ENCODE measurements around the gene KHDC4. TPM values are rescaled to one million over a fixed set of nuclear protein-coding genes. Genes with fewer than 3 reads are reported as not detected.

Gene KHDC4
- total and polyA plus RNA-seq, 4 donors = 8.4 to 32.6 (median 14.8) TPM

DNA sequence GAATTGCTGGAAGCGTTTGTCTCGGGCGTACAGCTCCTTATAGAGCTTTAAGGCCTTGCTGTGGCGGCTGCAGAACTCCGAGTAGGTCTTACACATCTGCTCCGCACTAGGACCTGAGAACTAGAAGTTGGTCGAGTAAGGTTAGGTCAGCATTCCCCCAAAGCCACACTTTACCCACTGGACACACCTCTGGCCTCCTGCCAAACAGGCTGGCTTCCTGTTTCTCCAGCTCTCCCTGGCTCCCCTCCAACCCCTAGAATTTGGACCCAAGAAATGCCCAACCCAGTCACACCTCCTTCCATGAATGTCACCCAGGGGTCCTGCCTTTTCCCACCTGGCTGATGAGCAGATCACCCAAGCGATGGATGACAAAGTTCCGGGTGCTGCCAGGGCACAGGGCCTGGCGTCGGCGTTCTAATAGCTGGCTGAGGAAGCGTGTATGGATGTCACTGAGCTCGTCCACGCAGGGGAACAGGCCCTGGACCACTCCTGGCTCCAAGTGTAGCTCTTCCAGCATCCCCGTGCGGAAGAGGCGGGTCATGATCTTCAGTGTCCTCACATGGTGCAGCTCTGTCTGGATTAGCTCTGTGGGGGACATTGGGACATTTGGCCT, 28.5 kb upstream of the KHDC4 start:
- TF ChIP-seq RXRA (IDR thresholded peaks at IDR 0.05) (no peak), JUND (IDR thresholded peaks at IDR 0.05) (no peak), FOXA1 (IDR thresholded peaks at IDR 0.05) (no peak), TAF1 (conservative IDR thresholded peaks at IDR 0.05) (no peak), RAD21 (IDR thresholded peaks at IDR 0.05) (no peak), FOXA2 (IDR thresholded peaks at IDR 0.05) (no peak), NR2F2 (IDR thresholded peaks at IDR 0.05) (no peak), HNF4A (conservative IDR thresholded peaks at IDR 0.05) (no peak), YY1 (IDR thresholded peaks at IDR 0.05) (no peak), EGR1 (IDR thresholded peaks at IDR 0.05; ENCODE audit: low read depth in 2 of 2) (no peak), GABPA (IDR thresholded peaks at IDR 0.05 in 1 of 2, conservative IDR thresholded peaks at IDR 0.05 in 1 of 2) (no peak), SP1 (IDR thresholded peaks at IDR 0.05) (no peak), HNF4G (IDR thresholded peaks at IDR 0.05) (no peak)
- TF ChIP-seq, protein P1, sequence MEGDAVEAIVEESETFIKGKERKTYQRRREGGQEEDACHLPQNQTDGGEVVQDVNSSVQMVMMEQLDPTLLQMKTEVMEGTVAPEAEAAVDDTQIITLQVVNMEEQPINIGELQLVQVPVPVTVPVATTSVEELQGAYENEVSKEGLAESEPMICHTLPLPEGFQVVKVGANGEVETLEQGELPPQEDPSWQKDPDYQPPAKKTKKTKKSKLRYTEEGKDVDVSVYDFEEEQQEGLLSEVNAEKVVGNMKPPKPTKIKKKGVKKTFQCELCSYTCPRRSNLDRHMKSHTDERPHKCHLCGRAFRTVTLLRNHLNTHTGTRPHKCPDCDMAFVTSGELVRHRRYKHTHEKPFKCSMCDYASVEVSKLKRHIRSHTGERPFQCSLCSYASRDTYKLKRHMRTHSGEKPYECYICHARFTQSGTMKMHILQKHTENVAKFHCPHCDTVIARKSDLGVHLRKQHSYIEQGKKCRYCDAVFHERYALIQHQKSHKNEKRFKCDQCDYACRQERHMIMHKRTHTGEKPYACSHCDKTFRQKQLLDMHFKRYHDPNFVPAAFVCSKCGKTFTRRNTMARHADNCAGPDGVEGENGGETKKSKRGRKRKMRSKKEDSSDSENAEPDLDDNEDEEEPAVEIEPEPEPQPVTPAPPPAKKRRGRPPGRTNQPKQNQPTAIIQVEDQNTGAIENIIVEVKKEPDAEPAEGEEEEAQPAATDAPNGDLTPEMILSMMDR (IDR thresholded peaks at IDR 0.05; ENCODE audit: low read depth, low read length, missing input control) = no peak
- TF ChIP-seq, protein P2, sequence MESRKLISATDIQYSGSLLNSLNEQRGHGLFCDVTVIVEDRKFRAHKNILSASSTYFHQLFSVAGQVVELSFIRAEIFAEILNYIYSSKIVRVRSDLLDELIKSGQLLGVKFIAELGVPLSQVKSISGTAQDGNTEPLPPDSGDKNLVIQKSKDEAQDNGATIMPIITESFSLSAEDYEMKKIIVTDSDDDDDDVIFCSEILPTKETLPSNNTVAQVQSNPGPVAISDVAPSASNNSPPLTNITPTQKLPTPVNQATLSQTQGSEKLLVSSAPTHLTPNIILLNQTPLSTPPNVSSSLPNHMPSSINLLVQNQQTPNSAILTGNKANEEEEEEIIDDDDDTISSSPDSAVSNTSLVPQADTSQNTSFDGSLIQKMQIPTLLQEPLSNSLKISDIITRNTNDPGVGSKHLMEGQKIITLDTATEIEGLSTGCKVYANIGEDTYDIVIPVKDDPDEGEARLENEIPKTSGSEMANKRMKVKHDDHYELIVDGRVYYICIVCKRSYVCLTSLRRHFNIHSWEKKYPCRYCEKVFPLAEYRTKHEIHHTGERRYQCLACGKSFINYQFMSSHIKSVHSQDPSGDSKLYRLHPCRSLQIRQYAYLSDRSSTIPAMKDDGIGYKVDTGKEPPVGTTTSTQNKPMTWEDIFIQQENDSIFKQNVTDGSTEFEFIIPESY (IDR thresholded peaks at IDR 0.05) = no peak
- TF ChIP-seq, protein P3, sequence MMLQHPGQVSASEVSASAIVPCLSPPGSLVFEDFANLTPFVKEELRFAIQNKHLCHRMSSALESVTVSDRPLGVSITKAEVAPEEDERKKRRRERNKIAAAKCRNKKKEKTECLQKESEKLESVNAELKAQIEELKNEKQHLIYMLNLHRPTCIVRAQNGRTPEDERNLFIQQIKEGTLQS (IDR thresholded peaks at IDR 0.05) = no peak
- TF ChIP-seq, protein P4, sequence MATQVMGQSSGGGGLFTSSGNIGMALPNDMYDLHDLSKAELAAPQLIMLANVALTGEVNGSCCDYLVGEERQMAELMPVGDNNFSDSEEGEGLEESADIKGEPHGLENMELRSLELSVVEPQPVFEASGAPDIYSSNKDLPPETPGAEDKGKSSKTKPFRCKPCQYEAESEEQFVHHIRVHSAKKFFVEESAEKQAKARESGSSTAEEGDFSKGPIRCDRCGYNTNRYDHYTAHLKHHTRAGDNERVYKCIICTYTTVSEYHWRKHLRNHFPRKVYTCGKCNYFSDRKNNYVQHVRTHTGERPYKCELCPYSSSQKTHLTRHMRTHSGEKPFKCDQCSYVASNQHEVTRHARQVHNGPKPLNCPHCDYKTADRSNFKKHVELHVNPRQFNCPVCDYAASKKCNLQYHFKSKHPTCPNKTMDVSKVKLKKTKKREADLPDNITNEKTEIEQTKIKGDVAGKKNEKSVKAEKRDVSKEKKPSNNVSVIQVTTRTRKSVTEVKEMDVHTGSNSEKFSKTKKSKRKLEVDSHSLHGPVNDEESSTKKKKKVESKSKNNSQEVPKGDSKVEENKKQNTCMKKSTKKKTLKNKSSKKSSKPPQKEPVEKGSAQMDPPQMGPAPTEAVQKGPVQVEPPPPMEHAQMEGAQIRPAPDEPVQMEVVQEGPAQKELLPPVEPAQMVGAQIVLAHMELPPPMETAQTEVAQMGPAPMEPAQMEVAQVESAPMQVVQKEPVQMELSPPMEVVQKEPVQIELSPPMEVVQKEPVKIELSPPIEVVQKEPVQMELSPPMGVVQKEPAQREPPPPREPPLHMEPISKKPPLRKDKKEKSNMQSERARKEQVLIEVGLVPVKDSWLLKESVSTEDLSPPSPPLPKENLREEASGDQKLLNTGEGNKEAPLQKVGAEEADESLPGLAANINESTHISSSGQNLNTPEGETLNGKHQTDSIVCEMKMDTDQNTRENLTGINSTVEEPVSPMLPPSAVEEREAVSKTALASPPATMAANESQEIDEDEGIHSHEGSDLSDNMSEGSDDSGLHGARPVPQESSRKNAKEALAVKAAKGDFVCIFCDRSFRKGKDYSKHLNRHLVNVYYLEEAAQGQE (IDR thresholded peaks at IDR 0.05) = no peak
- TF ChIP-seq, protein P5, sequence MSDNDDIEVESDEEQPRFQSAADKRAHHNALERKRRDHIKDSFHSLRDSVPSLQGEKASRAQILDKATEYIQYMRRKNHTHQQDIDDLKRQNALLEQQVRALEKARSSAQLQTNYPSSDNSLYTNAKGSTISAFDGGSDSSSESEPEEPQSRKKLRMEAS (IDR thresholded peaks at IDR 0.05) = no peak
- Histone ChIP-seq H3K9ac (ENCODE audit: low read depth in 1 of 2, low read length in 2 of 2) (no peak overlapping the region), H3K4me1 (ENCODE audit: control insufficient read depth in 4 of 4, insufficient read depth in 4 of 4, low read length in 3 of 4) (peaks cover 2 to 8% (median 5%) of the 10 kb centered on the region in 4 donors), H3K27me3 (ENCODE audit: control insufficient read depth in 4 of 4, insufficient read depth in 4 of 4, low read length in 3 of 4) (no peaks in the 10 kb centered on the region), H3K36me3 (ENCODE audit: control insufficient read depth in 4 of 4, insufficient read depth in 3 of 4, low read depth in 1 of 4, low read length in 3 of 4) (peaks cover 5 to 24% (median 9%) of the 10 kb centered on the region in 4 donors), H3K9me3 (ENCODE audit: control insufficient read depth in 4 of 4, low read length in 3 of 4) (no peaks in the 10 kb centered on the region), H3K27ac (ENCODE audit: low read depth in 1 of 2, low read length in 2 of 2) (no peak overlapping the region), H3K4me3 (ENCODE audit: low read depth in 1 of 3, low read length in 3 of 3) (no peak overlapping the region)
- DNase-seq (ENCODE audit: low spot score) = no peak
- WGBS = 85% methylated on average over 18 of the region's 18 CpGs
